Stimulated activated CD4-positive, alpha-beta T cell treated with anti-CD3 and anti-CD28 coated beads, Interleukin-1b, Interleukin-23, amount 100 ng/mL, for 48 hours (primary cell): Measurements from ENCODE around the gene CDH10.

Experiments
- DNase-seq: peaks from one replicate; pipeline ENCODE4 v3.0.0-alpha.2; 2020

The CDH10 gene

DNA sequence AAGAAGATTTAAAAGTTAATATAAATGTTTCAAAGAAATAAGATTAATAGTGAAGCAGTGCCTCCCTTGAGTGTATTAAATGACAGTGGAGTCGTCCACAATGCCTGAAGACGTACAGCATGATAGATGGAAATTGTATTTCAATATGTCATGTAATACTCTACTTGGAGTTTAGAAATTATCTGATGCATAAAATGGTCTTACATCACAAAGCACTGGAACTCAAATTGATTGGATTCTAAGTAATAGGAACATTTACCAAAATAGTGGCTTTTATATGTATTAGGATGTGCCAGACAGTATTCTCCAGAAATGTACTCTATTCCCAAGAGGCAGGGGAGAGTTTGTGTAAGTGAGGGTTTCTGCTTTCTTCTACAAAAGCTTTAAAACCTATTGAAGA is 49.4 kb downstream of the CDH10 start:
- DNase-seq = no peak

DNA sequence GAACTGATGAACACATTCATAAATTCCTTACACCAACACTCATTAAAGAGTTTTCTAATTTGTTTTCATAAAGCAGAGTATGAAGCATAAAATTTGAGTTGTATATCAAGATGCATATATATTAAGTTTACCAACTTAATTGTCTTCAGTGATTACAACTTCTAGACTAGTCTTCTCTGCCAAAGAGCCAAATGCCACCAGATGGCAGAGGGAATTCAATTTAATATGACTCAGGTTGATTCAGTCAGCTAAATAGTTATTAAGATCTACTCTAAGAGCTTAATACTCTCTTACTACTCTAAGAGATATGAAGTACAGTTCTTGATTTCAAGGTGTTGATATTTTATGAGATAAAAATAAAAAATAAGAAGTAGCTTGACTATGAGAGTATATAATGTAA is 53.4 kb downstream of the CDH10 start:
- no peak for DNase-seq

DNA sequence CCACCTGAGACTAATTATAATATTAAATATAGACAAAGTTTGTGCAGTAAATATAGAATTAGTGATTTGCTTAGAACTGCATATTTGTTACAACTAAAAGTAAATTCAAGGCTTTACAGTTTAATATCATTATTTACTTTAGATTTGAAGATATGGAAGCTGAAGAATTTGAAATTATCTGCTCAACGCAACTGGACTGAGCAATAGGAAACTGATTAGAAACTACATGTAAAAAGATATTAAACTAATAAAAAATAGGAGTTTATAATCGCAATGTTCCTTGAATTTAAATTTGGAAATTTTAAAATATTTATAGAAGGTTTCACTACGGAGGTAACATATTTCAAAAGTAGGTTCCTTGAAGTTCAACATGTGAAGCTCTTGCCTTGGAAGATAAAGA is 55.2 kb downstream of the CDH10 start:
- DNase-seq = no peak

DNA sequence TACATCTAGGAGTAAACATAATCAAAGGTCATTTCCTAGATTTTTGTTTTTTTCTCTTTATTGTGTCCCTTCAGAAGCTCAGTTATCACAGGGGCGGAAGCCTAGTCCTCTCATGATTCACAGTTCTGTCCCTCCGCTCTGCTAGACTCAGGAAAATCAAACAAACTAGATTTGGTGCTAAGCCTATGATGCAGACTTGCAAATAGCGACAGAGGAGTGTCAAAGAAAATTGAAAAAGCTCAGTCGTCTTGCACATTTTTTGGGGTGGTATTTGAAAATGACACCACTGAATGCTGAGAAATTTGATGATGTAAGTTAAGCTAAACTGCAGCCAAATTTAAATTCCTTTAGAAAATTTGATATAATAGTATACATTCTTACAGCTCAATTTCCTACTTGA is 59.0 kb downstream of the CDH10 start:
- DNase-seq = no peak

DNA sequence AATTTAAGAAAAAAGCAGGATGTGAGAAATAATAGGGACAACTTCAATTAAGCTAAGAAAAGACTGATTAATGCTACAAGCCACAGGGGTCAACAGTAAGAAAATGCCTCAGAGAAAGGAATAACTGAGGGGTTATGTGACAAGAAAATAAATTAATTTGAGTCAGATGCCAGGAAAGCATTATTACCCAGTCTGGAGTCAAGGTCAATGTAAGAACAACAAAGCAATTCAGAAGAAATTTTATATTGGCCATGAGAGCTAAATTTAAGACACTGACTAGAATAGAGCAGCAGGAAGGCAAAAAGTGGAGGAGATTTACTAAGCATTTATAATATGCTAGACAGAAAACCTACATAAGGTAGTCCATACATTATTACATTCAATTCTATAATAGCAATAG is 73.5 kb downstream of the CDH10 start:
- no peak for DNase-seq

DNA sequence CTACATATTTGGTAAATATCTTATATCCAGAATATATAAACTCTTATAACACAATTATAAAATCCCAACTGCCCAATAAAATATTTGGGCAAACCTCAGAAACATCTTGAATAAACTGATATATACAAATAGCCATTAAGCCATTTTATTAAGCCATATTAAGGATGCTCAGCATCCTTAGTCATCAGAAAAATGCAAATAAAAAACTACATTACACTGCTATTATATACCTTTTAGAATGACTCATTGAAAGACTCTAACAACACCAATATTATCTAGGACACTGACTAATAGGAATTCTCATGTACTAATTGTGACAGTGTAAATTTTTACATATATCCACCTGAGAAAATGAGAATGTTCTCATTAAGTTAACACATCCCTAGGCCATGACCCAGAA is 77.8 kb downstream of the CDH10 start:
- no peak for DNase-seq

DNA sequence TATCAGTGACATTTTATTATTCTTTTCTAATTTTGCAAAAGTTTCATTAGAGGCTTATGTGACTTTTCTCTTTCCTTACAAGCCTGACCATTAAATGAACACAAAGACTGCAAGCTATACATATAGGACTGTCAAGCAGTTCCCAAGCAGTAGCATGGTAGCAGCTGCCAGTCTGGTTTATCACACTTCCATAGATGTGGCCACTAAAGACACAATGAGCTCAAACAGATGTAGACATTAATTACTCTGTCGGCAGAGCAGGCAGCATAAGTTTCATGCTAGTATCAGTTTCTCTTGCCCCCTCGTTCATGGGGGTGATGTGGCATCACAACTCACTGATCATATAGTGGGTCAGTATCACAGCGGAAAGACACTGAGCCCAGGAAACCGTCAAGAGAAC is 89.5 kb downstream of the CDH10 start:
- DNase-seq = no peak

DNA sequence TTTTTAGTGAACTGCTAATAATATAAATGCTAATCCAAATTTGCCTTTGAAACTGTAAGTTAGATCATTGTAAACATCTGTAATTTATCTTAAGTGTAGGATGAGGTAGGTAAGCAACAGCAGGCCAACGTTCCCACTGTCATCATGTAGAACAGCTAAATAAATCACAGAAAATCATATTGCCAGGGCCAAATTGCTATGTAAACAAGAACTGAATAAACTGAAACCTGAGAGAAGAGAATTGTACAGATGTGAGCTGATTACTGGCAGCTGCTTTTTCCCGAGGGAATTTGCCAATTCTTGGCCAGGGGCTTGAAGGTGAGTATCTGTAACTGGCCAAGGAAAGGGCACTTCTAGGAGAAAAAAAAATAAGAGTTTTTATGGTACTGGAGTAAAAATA is 97.6 kb downstream of the CDH10 start:
- DNase-seq = no peak

DNA sequence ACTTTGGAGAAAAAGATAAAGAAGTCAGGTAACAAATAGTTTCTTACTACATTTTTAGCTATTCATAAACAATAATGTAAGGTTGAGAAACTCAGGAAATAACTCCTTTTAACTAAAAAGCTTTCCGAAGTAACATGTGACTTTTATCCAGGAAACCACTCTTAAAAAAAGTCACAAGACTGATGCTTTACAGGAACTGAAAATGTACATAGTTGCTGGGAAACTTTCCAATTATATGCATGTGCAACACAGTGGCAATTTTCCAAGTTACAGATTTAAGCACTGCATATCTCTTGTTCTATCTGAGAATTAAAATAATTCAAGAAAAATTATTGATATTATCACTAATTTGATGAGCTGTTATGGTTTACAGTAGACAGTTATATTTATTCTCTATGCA is 105.2 kb downstream of the CDH10 start:
- DNase-seq = no peak

DNA sequence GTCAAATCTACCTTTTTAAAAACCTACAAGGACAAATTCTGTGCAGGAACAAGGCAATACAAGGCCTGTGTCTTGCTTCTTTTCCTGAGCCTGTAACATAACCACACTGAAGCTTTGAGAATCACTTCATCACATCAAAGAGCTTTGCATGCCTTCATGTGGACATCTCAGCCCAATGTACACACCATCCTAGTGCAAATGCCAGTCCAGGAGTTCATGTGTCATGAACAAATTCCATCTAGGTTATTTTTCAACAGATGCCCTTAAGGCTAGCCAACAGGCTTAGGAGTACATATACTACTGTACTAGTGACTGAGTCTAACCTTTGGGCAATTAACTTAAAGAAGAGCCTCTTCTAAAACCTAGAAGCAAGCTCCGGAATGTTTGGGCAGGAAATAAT is 106.4 kb downstream of the CDH10 start:
- no peak for DNase-seq

DNA sequence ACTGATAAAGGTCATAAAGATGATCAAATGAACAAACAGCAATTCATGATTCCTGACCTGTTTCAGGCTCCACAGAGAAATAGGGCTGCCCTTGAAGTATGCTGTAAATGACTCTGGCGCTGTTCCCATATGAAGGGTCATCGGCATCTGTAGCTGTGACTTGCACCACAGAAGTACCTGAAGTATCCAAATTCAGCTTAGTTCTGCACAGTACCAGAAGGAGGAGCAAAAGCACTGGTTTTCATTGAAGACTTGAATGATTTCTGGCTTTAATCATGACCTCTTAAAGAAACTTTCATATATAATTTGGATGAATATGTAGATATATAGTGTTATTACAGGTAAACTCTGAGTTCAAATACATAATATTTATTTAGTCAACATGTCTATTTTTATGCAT is 109.1 kb downstream of the CDH10 start:
- DNase-seq = no peak

DNA sequence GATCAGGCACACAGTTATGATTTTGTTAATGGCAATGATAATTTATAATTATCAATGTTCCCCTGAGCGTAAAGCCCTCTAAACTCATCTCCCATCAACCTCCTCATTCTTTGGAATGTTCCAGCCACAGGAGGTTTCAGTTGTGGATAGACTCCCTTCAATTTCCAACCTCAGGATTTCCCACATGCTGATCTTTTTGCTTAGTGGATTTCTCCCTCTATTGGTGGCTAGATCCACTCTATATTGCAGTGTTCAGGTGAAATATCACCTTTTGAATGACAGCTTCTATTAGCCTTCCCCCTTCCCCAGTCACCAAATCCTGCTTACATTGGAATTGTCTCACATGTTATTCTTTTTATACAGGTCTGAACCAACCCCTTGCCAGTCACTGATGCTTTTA is 113.9 kb downstream of the CDH10 start:
- DNase-seq = no peak

DNA sequence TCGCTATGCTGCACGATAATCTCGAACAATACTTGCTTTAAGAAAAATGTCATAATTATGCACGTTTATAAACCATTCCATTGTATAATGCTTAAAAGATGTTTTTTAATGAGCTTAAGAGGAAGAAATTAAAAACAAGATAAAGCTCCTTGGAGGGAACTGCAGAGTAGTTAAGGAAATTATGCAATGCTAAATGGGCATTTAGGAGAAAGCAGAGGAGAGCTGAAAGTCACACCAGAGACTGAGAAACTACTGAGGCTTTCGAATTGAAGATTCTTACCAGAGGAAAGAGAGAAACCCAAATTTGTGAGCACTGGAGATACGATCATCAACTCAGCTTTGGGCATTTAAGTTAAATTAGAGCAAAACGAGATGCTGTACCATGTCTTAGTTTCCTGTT is 119.4 kb downstream of the CDH10 start:
- DNase-seq = no peak

DNA sequence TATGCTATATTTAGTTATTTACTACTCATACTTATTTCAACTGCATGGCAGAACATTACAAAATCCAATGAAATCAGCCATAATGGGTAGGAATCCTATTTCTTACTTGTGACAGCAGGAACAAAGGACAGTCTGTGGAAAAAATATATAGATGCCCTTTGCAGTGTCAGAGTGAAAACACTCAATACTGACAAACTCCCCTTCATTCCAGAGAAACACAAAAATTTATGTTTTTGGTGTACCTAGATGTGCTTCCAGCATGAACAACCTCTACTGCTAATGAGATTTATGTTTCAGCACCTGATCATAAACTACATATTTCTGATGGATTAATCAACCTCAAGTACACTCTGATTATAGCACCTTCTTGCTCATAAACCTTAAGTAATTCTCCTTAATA is 132.4 kb downstream of the CDH10 start:
- DNase-seq = no peak

DNA sequence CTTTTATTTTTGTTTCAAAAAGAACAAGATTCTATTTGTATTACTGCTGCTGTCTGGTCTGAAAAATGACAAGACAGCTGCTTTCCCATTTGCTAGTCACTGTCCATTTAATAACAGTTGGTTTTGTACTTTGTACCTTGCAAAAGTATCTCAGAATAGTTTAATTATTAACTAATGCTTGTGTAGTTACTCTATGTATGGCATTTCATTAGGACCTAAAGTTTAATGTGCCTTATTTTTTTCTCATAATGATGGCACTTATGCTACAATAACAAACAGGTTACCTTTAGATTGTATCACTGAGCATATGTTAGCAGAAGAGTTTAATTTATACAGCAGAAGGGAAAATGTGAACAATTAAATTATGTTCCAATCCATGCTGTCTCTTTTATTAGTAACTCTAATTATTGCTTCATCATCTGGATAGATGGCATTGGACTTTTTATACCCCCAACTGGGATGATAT is 134.2 kb downstream of the CDH10 start:
- no peak for DNase-seq

DNA sequence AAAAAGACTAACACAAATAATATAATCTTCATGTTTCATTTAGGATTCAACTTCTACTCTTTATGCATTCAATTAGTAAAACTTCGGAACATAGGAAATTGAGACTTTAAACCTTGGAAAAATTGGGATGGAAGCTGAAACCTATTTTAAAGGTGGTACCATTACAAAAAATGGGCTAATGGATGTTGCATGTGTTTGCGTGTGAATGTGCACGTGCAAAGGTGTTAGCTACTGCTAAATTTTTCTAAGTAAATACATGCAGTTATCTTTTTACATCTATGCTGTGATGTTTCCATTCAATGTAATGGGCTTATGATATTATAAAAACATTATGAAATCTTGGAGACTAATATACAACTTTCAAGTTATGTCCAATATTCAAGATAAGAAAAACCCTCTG is 134.8 kb downstream of the CDH10 start:
- DNase-seq = no peak

DNA sequence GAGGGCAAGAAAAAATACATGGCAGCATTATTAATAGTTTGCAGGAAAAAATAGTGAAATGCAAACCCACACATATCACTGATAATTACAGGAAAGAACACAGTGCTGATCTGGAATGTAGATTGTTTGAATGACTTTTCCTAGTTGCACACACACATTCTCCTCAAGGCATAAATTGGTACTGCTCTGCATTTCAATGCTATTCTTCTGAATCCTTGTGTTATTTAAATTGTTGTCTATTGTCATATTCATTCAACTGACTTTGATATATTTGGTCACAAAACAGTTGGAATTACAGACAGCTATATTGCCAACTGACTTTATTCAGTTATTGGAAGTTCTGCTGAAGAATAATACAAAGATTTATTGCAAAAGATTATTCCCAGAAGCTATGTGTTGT is 139.5 kb downstream of the CDH10 start:
- DNase-seq = no peak

DNA sequence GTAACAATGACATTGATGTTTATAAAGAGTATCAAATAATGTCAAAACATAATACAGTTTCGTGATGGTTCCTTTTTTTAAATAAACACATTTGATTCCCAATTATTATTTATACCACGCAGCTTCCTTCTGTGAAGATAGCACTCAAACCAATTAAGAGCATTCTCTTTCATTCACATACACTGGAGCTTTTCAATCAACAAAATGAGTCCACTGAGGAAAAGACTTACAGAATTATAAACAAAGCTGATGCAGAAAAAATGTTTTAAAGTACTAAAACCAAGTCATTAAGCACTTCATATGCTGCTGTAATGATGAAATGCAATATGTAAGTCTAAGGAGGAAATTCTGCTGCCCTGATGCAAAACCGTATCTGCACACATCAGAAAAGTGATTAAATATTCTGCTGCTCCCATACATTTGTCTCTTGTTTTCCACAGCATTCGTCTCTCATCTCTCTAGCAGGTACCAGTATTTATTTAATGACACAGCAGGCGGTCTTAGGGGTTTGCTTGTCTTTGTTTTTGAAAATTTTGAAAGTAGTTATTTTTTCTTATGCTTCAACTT is 147.1 kb downstream of the CDH10 start:
- no peak for DNase-seq

DNA sequence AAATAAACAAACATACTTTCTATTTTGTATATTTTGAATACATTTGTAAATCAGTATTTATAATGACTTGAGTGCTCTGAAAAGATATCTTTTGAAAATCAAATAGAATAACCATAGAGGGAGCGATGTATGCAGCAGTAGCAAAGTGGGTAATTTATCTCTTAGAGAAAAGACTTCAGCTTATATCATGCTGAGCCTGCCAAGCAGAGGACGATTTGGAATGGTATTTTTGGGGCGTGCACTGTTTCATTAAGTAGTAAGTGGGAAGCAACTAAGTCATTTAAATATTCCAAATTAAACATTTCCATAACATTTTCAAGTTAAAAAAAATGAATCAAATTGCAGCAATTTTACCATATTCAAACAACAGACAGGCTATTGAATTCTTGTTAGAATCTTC is 147.6 kb downstream of the CDH10 start:
- no peak for DNase-seq

DNA sequence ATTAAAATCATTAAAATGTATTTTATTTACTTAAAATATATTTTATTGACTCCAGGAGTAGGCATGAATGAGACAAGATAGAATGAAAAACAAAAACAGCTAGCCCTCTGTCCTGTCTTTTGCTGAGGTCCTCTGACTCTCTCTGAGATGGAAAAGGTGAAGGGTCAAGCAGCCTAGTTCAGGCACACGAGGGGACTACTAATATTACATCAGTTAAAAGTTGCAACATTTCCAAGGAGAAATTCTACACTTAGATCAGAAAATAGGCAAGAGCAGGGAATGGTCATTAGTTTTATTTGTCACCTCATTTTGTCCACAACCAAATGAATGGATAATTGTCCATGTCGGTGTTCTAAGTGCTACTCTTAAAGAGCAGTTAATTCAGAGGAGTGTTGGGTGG is 148.5 kb downstream of the CDH10 start:
- DNase-seq = no peak

DNA sequence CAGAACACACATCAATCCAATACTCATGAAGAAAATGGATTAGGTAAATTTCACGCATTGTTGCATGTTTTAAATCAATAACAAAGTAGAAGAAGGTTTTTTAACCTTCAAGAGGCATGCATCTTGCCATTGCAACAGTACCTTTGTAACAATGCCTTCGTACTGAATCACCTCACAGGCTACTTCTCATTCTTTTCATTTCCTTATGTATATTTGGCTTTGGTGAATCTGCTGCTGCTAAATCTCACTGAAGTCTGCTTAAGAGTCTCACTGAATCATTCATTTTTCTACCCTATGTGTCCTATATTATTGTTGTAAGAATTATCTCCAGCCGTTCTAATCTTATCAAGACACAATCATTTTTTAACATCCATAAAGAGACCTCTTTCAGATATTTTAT is 152.5 kb downstream of the CDH10 start:
- no peak for DNase-seq

DNA sequence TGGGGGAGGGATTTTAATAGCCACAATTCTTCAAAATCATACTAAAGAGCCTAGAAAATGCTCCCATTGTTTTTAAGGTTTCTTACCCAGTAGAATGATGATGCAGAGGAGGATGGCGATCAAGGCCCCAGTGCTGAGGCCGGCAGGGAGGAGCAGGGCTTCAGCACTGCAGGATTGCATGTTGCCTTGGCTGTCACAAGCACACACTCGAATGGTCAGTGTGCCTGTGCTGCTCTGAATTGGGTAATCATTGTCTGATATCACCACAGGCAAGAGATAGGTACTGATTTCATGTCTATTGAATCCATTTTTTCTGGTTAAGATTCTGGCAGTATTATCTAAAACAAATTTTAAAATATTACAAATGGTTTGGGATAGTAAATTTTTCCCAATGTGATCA is 153.3 kb downstream of the CDH10 start:
- no peak for DNase-seq

DNA sequence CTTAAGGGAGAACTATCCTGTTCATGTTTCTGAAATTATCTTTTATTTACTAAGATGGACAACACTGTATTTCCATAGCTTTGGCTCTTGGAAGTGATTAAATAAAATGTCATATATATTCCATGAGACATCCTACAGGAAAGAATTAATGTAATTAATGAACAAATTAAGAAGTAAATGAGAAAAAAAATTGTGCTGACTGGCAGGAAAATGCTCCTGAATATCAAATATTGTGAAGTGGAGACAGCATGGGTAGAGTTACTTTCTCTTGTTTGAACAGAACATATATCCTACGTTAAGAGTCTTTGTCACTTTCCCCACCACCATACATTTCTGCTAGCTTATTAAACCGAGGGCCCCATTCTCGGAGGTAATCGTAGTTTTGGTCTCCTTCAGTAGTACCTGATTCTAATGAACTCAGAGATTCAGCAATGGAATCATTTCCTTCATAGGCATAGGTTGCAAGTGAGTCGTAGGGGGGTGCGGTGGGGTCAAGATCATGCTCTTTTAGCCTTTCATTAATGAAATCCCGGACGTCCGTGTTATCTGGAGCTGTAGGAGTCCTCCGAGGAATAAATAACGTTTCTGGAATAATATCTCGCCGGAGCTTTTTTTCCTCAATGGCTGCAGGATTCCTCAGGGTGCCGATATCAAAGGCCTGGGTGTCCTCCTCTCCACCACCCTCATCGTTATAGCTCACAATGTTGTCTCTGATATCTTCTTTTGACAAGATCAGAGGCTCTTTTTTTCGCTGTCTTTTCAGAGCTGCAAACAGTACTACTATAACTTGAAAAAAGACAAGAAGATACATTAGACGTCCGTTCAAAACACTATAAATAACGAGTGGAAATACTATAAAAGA is 157.2 kb downstream of the CDH10 start:
- DNase-seq = no peak

DNA sequence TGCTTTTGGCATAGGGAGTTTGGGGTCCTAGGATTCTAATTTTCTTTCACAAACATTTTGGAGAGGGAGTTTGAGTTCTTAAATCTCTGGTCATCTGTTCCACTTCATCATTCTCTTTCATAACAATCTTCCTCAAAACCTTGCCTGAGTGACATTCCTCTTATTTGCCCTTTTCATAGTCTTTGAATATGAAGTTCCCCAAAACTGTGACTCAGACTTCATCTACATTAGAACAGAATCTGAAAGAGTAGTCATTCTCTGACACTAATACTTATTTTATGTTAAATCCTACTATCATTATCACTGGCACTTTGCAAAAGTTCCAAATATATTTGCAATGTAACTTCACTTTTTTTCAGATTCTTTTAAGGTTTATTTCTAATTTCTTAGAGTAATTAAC is 163.8 kb downstream of the CDH10 start:
- no peak for DNase-seq

DNA sequence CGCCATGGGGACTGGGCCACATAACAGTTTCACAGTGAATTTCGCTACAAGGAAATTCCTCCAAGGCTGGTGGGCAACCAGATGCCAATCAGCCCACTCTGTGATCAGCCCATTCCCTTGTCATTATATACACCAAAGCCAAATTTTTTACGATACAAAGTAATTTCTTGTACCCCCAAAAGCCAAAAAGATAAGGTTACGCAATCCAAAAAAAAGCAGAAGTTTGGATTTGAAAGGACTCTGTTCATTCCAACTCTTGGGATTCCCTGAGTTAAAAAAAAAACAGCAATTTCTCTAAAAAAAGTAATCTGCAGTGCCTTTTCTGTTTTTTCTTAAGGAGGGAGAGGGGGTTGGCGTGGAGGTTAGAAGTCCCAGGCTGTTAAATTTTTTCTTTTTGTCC is 166.8 kb downstream of the CDH10 start:
- no peak for DNase-seq
